Prostate gland (tissue), 2 donors: ENCODE measurements around the gene DHRS12. TPM values are rescaled to one million over a fixed set of nuclear protein-coding genes. Genes with fewer than 3 reads are reported as not detected.
"Not testable (repeated sequence)": the region's sequence is repeated elsewhere in the genome, so short reads cannot be mapped to it uniquely, and the experiment has no call there.

Experiments used
- DNase-seq: peaks from one replicate; pipeline ENCODE4 v3.0.0-alpha.2; 2019; ENCODE audit warnings: low spot score
- H3K27ac ChIP-seq, 2 donors: fragments of 200-600 bp; sonication (generic); 2 replicates each; pipeline ENCODE4 v1.5.1; 2017 to 2019
- H3K27me3 ChIP-seq: fragments of 200-600 bp; sonication (generic); replicated peaks from 2 replicates; pipeline ENCODE4 v1.5.1; 2019; ENCODE audit not compliant: insufficient read depth
- H3K36me3 ChIP-seq, 2 donors: fragments of 200-600 bp; sonication (generic); 1 replicate in 1 of 2; 2 replicates in 1 of 2; pipeline versions ENCODE4 v1.5.1 to v1.8.1; 2017 to 2019
- H3K4me1 ChIP-seq: fragments of 200-600 bp; sonication (generic); replicated peaks from 2 replicates; pipeline ENCODE4 v1.5.1; 2019
- H3K4me3 ChIP-seq, 2 donors: fragments of 200-600 bp; sonication (generic); 2 replicates each; pipeline ENCODE4 v1.5.1; 2017 to 2019
- H3K9me3 ChIP-seq: fragments of 200-600 bp; sonication (generic); 2 replicates; pipeline ENCODE4 v1.5.1; 2017
- CTCF ChIP-seq, 4 experiments: fragments of 200-600 bp in 2 of 4; fragments of 450-650 bp in 2 of 4; sonication (generic) in 2 of 4; IDR thresholded peaks; 1 replicate in 3 of 4; 2 replicates in 1 of 4; pipeline ENCODE4 v1.5.1; 2016 to 2019; ENCODE audit warnings: antibody characterized with exemption in 4 of 4, mild to moderate bottlenecking in 2 of 4, moderate library complexity in 2 of 4
- POLR2A ChIP-seq: fragments of 450-650 bp; IDR thresholded peaks from one replicate; pipeline ENCODE4 v1.6.1; 2016; ENCODE audit warnings: antibody characterized with exemption, mild to moderate bottlenecking
- POLR2AphosphoS5 ChIP-seq: sonication (generic); formaldehyde crosslinking; IDR thresholded peaks from one replicate; pipeline ENCODE4 v1.6.1; 2017; ENCODE audit warnings: antibody characterized with exemption
- WGBS: methylation state at CpG from one replicate; pipeline ENCODE4 v1.1.5; 2018; 5-methylcytosine and 5-hydroxymethylcytosine counted together
- intact Hi-C: fragments of 100-400 bp; cut with DNase I; formaldehyde crosslinking; loops from one replicate; pipeline ENCODE4 v1.14.2; 2022
- total RNA-seq, 2 donors: library from RNA; depleted of rRNA; stranded (reverse); fragments of >200 nt; gene quantifications; one replicate each; pipeline ENCODE4 v1.1.0, GENCODE V29; 2016

The DHRS12 gene
- total RNA-seq, 2 donors from 2014 or later, result 18.7 to 19.8 TPM

GRCh38 chr13:51827254-51827653 lies 23.3 kb upstream of the DHRS12 start:
- no peak overlapping the region for H3K27ac ChIP-seq
- DNase-seq, result no peak
- no peak for TF ChIP-seq POLR2A
- TF ChIP-seq CTCF (IDR thresholded peaks at IDR 0.05), result no peak
- TF ChIP-seq POLR2AphosphoS5, result no peak
- no peaks in the 10 kb centered on the region for H3K9me3 ChIP-seq
- H3K4me3 ChIP-seq, result no peak overlapping the region
- WGBS, result 79% methylated on average over 4 of the region's 4 CpGs
- no peaks in the 10 kb centered on the region for H3K27me3 ChIP-seq
- intact Hi-C loops, result no loop called here
- H3K4me1 ChIP-seq, result no peaks in the 10 kb centered on the region
- H3K36me3 ChIP-seq, result no peaks in the 10 kb centered on the region

GRCh38 chr13:51826606-51827005 lies 22.6 kb upstream of the DHRS12 start:
- Histone ChIP-seq H3K27me3 (no peaks in the 10 kb centered on the region), H3K27ac (no peak overlapping the region), H3K4me1 (no peaks in the 10 kb centered on the region), H3K36me3 (no peaks in the 10 kb centered on the region), H3K4me3 (no peak overlapping the region), H3K9me3 (no peaks in the 10 kb centered on the region)
- DNase-seq, result peak; percentile 31
- no peak for TF ChIP-seq CTCF (IDR thresholded peaks at IDR 0.05)
- TF ChIP-seq POLR2AphosphoS5, result peak; percentile 6
- TF ChIP-seq POLR2A, result no peak
- 8% methylated on average over 7 of the region's 7 CpGs for WGBS
- intact Hi-C loops, result no loop called here

GRCh38 chr13:51825681-51826254 lies 21.8 kb upstream of the DHRS12 start:
- no peak for DNase-seq
- no peaks in the 10 kb centered on the region for H3K4me1 ChIP-seq
- intact Hi-C loops, result no loop called here
- no peak overlapping the region for H3K27ac ChIP-seq
- TF ChIP-seq CTCF (IDR thresholded peaks at IDR 0.05) (no peak), POLR2A (no peak), POLR2AphosphoS5 (no peak)
- 91% methylated on average over 10 of the region's 10 CpGs for WGBS
- H3K27me3 ChIP-seq, result no peaks in the 10 kb centered on the region
- no peaks in the 10 kb centered on the region for H3K9me3 ChIP-seq
- H3K36me3 ChIP-seq, result no peaks in the 10 kb centered on the region
- no peak overlapping the region for H3K4me3 ChIP-seq

GRCh38 chr13:51825165-51825592 lies 21.2 kb upstream of the DHRS12 start:
- Histone ChIP-seq H3K36me3 (no peaks in the 10 kb centered on the region), H3K9me3 (no peaks in the 10 kb centered on the region), H3K27ac (no peak overlapping the region), H3K4me3 (no peak overlapping the region), H3K4me1 (no peaks in the 10 kb centered on the region), H3K27me3 (no peaks in the 10 kb centered on the region)
- TF ChIP-seq CTCF (IDR thresholded peaks at IDR 0.05), result no peak
- TF ChIP-seq POLR2AphosphoS5, result peak; percentile 11
- no peak for TF ChIP-seq POLR2A
- 62% methylated on average over 2 of the region's 2 CpGs for WGBS
- no peak for DNase-seq
- intact Hi-C loops, result no loop called here

GRCh38 chr13:51824712-51825111 lies 20.7 kb upstream of the DHRS12 start:
- H3K4me3 ChIP-seq, DNase-seq, H3K27ac ChIP-seq, H3K9me3 ChIP-seq, H3K27me3 ChIP-seq, H3K4me1 ChIP-seq, intact Hi-C loops, H3K36me3 ChIP-seq: not testable (repeated sequence)
- WGBS, result 91% methylated on average over 11 of the region's 11 CpGs
